Stimulated activated CD8-positive, alpha-beta memory T cell treated with anti-CD3 and anti-CD28 coated beads, Interleukin-12 subunit alpha, Interleukin-12 subunit beta, amount 100 ng/mL, for 4 hours (primary cell): ENCODE results near the gene PIGP.
"Not testable (repeated sequence)": the region's sequence is repeated elsewhere in the genome, so short reads cannot be mapped to it uniquely, and the experiment has no call there.

Source experiments
- DNase-seq: peaks from one replicate; pipeline ENCODE4 v3.0.0-alpha.2; 2020; ENCODE audit warnings: low read depth

Gene PIGP

DNA sequence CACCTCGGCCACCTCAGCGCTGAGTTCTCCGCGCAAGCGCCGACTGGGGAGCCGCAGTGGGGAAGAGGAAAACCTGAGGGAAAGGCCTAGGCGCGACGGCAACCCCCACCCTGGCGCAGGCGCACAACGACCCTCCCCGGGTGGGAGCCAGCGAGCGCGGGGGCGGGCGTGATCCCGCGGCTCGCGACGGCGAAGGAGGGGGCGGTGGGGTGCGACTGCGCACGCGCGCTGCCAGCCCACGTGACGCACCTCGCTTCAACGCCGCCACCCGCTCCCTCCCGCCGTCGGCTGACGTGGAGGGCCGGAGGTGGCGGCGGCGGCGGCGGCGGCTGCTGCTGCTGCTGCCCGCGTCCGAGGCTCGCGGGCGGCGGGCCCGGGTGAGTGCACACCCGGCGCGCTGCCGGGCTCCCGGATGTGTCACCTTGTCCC, at the start of gene PIGP, which contains the start of gene TTC3:
PIGP (minus strand) TSS at position 84 of the 429 bp plus-strand sequence. CDS start 556 bp downstream, outside the sequence.
TTC3 (plus strand) TSS at position 267 of the 429 bp plus-strand sequence. CDS start 14,004 bp downstream, outside the sequence.
- DNase-seq: peak; percentile 98

DNA sequence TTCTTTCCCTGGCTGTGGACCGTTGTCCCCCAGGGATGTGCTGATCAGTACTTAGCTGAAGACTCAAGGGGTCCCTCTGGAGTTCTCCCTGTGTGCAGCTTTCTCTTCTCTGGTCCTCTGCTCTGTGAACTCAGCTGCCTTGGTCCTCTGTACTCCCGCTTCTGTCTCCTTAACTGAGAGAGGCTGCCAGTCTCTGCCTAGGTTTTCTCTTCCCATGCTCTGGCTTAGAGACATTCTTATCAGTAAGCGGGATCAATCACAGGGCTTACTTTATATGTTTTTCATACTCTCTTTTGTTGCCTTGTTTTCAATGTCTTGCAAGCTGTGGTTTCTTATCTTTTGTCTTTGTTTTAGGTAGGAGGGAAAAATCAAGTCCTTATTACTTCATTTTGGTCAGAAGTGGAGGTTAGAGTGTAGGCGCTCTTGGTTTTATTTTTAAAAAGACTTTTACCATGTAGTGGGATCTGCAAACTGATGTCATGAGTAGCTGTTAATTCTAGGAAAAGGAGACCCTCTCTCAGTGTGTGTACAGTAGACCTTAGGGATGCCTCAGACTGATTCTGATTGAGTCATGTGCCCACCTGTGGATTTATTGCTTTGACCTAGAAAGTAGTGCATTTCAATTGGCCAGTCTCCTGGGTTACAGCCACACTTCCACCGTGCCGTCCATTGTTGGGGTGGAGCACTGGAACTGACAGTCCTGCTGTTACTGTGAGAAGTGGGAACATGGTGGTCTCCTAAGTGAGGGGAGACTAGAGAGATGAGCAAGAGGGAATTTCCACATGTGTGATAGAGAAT, 46.7 kb upstream of the PIGP start:
- DNase-seq: no peak

DNA sequence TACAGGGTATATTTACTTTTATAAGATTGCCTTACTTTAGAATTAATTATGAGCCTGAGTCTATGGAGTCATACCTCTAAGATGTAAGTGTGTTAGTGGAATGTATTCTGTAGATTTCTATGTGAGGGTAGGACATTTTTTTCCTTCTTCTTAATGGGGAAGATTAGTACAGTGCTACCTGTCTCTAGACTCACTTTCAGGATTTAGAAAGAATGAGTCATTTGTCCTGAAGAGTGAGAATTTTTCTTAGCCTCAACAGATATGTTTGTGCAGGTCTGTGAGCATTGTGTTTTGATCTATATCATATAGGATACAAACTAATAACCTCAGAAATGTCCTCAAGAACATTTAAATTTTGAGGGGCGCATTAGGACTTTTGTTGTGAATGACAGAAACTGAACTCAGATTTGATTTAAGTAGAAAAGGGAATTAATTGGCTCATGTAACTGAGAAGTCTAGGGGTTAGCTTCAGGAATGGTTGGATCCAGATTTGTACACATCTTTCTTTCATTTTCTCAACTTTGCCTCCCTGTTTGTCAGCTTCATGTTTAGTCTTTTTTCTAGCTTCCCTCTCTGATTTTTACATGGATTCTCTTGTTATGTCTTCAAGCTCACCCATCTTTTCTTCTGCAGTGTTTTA, 45.4 kb upstream of the PIGP start:
- DNase-seq: no peak

GRCh38 chr21:37117204-37117603, 44.3 kb upstream of the PIGP start:
- DNase-seq: no peak

- not testable (repeated sequence) for DNase-seq
Measured at GRCh38 chr21:37116459-37116858, 43.6 kb upstream of the PIGP start.

DNA sequence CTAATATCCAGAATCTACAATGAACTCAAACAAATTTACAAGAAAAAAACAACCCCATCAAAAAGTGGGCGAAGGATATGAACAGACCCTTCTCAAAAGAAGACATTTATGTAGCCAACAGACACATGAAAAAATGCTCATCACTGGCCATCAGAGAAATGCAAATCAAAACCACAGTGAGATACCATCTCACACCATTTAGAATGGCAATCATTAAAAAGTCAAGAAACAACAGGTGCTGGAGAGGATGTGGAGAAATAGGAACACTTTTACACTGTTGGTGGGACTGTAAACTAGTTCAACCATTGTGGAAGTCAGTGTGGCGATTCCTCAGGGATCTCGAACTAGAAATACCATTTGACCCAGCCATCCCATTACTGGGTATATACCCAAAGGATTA, 41.4 kb upstream of the PIGP start:
- not testable (repeated sequence) for DNase-seq

DNA sequence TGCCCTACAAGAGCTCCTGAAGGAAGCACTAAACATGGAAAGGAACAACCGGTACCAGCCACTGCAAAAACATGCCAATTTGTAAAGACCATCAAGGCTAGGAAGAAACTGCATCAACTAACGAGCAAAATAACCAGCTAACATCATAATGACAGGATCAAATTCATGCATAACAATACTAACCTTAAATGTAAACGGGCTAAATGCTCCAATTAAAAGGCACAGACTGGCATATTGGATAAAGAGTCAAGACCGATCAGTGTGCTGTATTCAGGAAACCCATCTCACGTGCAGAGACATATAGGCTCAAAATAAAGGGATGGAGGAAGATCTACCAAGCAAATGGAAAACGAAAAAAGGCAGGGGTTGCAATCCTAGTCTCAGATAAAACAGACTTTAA, 38.2 kb upstream of the PIGP start:
- DNase-seq: not testable (repeated sequence)

GRCh38 chr21:37106998-37107397, 34.1 kb upstream of the PIGP start:
- DNase-seq: no peak

GRCh38 chr21:37102746-37103145, 29.9 kb upstream of the PIGP start:
- DNase-seq: not testable (repeated sequence)

DNA sequence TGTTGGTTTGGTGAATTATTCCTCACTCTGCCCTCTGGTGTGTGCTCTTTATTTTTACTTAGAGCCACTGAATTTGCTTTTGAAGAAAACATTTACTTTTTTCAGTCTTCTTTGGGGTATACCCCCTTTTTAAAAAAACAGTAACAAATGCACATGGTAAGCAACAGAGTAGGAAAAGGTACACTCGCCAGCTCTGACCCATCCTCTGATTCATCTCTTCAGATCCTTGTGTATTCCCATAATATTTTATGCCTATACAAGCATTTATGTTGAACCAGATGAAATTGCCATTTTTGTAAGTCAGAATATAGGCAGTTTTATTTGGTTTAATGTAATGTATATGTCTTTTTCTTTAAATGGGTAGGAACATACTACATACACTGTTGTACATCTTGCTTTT, 28.5 kb upstream of the PIGP start:
- DNase-seq: no peak

- no peak for DNase-seq
Measured at GRCh38 chr21:37100316-37100715, 27.4 kb upstream of the PIGP start.

GRCh38 chr21:37098751-37099150, 25.9 kb upstream of the PIGP start:
- no peak for DNase-seq

GRCh38 chr21:37095821-37096220, 22.9 kb upstream of the PIGP start:
- no peak for DNase-seq

DNA sequence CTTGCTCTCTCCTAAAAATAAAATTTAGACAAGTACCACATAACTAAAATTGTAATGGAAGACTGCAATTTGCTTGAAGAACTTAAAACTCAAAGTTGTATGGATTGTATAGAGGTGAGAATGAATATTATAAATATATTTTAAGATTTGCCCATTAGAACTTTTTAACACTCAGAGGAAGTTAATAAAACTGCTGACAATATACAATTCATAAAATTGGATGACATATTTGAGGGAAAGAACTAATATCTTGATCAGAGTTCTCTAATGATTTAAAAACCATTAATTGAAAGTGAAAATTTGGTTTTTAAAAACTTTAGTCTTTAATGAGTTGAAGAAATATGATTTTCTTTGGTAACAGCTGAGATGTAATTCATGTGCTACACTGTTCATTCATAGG, 21.1 kb upstream of the PIGP start:
- DNase-seq: no peak

DNA sequence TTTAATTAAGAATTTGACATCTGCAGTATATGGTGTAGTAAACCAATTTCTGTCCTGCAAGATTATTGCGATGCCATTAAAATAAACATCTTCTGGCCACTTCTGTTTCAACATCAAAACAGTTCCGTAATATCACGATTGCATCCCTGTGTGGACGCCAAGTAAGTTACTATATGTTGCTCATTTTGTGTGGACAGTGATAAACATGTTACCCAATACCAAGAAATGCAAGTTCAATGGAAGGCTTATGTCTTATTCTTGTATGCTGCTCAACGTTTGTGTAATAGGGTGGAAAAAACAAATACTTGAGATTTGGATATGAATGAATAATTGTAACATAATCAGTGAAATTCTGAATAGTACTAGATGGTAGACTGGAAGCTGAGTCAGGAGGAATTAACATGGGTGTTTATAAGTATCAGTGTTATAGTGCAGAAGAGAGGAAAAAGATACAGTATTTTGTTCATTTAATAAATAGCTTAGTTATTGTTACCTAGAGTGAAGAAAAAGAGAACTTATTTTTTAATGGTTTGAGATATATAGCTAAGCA, 15.4 kb upstream of the PIGP start:
- DNase-seq: no peak

- no peak for DNase-seq
Measured at GRCh38 chr21:37087188-37087587, 14.3 kb upstream of the PIGP start.

- DNase-seq: no peak
Measured at GRCh38 chr21:37085726-37086125, 12.9 kb upstream of the PIGP start.

DNA sequence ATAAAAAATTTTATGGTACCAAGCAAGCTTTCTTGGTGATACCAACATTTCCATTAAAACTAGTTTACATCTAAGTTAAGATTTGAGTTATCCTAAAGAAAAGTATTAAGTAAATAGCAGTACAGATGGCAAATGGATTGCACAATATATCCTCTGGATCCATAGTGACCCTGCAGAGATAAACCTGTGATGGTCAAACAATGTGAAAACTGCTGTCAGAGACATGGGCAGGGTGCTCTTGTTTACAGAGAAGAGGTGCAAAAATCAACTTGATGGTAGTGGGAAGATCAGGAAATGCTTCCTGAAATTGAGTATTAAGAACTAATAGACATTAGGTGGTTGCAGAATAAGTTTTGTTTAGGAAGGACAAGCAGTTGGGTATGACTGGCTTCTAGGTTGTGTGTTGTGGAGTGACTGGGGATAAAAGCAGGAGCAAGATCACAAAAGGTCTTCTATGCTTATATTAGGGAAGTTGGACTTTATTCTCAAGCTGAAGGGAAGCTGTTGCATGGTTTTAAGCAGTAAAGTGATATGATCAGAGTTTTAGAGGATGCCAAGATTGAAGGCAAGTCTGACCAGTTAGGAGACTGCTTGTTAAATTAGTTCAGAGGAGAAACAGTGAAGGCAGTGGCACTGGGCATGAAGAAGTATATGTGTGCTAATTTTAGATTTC, 10.1 kb upstream of the PIGP start:
- DNase-seq: no peak

- DNase-seq: no peak
Measured at GRCh38 chr21:37082375-37082774, 9.5 kb upstream of the PIGP start.

DNA sequence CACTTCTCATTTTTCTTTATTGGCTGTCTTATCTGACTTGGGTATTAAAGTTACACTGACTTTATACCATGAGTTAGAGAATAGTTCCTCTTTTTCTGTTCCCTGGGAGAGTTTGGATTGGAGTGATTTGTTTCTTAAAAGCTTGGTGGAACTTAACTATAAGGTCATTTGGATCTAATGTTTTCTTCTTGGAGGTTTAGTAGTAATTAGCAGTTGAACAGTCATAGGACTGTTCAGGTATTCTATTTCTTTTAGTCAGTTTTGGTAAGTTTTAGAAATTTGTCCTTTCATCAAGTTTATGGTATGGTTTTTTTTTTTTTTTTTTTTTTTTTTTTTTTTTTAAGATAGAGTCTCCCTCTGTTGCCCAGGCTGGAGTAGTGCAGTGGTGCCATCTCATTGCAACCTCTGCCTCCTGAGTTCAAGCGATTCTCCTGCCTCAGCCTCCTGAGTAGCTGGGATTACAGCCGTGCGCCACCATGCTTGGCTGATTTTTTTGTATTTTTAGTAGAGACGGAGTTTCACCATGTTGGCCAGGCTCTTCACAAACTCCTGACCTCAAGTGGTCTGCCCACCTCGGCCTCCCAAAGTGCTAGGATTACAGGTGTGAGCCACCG, 6.4 kb upstream of the PIGP start:
- no peak for DNase-seq

DNA sequence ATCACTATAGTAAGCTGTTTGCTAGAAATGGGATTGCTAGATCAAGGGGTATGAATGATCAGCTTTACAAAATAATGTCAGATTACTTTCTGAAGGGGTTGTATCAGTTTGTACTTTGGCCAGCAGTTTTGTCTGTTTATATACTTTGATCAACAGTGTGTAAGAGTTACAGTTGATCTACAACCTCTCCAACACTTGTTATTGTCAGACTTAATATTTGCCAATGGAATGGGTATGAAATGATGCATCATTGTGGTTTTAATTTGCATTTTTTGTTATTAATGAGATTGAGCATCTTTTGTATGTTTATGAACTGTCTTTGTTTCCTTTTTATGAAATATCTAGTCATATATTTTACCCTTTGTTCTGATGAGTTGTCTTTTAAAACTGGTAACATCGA, 4.5 kb upstream of the PIGP start:
- no peak for DNase-seq
